CD4-positive, alpha-beta memory T cell (primary cell): ENCODE results near the gene RYK. TPM values are rescaled to one million over a fixed set of nuclear protein-coding genes. Genes with fewer than 3 reads are reported as not detected.
A peak's percentile ranks its signal among the peaks of the same experiment; 100 is the strongest.

Source experiments
- CTCF ChIA-PET: fragments of 350-600 bp; sonication (Branson Sonifier 250); formaldehyde crosslinking; loops from one replicate; lab custom pipeline; 2021; ENCODE audit warnings: inconsistent platforms; ENCODE audit not compliant: partially characterized antibody; lab: Charles Lee
- POLR2A ChIA-PET: fragments of 350-600 bp; sonication (Branson Sonifier 250); formaldehyde crosslinking; loops from one replicate; lab custom pipeline; 2021; ENCODE audit not compliant: partially characterized antibody; lab: Charles Lee
- DNase-seq, 5 donors: peaks; one replicate each; pipeline versions ENCODE4 v3.0.0 to v3.0.0-alpha.2; 2020 to 2022; ENCODE audit warnings: mixed read lengths in 1 of 5
- H3K27ac ChIP-seq: one replicate; pipeline ENCODE4 v1.7.0; 2013; ENCODE audit warnings: low read depth, low read length
- H3K27me3 ChIP-seq: 2 replicates; pipeline ENCODE4 v1.7.0; 2013; ENCODE audit warnings: mild to moderate bottlenecking, low read length, moderate library complexity; ENCODE audit not compliant: insufficient read depth
- H3K36me3 ChIP-seq: 2 replicates; pipeline ENCODE4 v1.7.0; 2013; ENCODE audit warnings: mild to moderate bottlenecking, low read length, moderate library complexity; ENCODE audit not compliant: insufficient read depth
- H3K4me1 ChIP-seq: 2 replicates; pipeline ENCODE4 v1.7.0; 2013; ENCODE audit warnings: mild to moderate bottlenecking, low read length, moderate library complexity; ENCODE audit not compliant: insufficient read depth
- H3K4me3 ChIP-seq, 2 donors: one replicate each; pipeline ENCODE4 v1.7.0; 2013; ENCODE audit warnings: low read length in 2 of 2, mild to moderate bottlenecking in 1 of 2
- H3K9me3 ChIP-seq, 2 donors: one replicate each; pipeline ENCODE4 v1.7.0; 2013; ENCODE audit warnings: low read length in 2 of 2, control low read depth in 1 of 2; ENCODE audit not compliant: control insufficient read depth in 1 of 2
- H3K27ac Mint-ChIP-seq, 7 donors: one replicate each; pipeline ENCODE4 v1.8.0; 2020 to 2021; ENCODE audit warnings: mixed read lengths in 7 of 7, mild to moderate bottlenecking in 6 of 7, inconsistent platforms in 3 of 7, moderate library complexity in 3 of 7
- H3K27me3 Mint-ChIP-seq, 2 donors: one replicate each; pipeline ENCODE4 v1.8.0; 2020 to 2021; ENCODE audit warnings: mixed read lengths in 2 of 2
- H3K36me3 Mint-ChIP-seq, 2 donors: one replicate each; pipeline ENCODE4 v1.8.0; 2020 to 2021; ENCODE audit warnings: mixed read lengths in 2 of 2, inconsistent platforms in 1 of 2, mild to moderate bottlenecking in 1 of 2
- H3K4me1 Mint-ChIP-seq, 4 donors: one replicate each; pipeline ENCODE4 v1.8.0; 2020 to 2021; ENCODE audit warnings: mixed read lengths in 4 of 4, mild to moderate bottlenecking in 1 of 4
- H3K4me3 Mint-ChIP-seq, 8 donors: one replicate each; pipeline ENCODE4 v1.8.0; 2020 to 2021; ENCODE audit warnings: mixed read lengths in 8 of 8, mild to moderate bottlenecking in 7 of 8, moderate library complexity in 6 of 8, inconsistent platforms in 3 of 8
- H3K9me3 Mint-ChIP-seq, 8 donors: one replicate each; pipeline ENCODE4 v1.8.0; 2020 to 2021; ENCODE audit warnings: mixed read lengths in 8 of 8, mild to moderate bottlenecking in 5 of 8, inconsistent platforms in 3 of 8, moderate library complexity in 1 of 8
- intact Hi-C: fragments of 100-400 bp; cut with micrococcal nuclease; formaldehyde crosslinking; loops from one replicate; pipeline ENCODE4 v1.15.1; 2023
- polyA plus RNA-seq, 2 donors: library from polyadenylated mRNA; unstranded; fragments of 300-500 nt; fragmentation: Illumina TruSeq; gene quantifications; one replicate each; pipeline ENCODE4 v1.2.3, GENCODE V29; 2021
- total RNA-seq, 2 experiments: library from RNA; stranded (reverse); gene quantifications; one replicate each; pipeline ENCODE4 v1.2.3, GENCODE V29; 2021

The RYK gene
- total and polyA plus RNA-seq, 4 experiments from 2014 or later, result 4.8 to 47.9 (median 27.3) TPM

DNA sequence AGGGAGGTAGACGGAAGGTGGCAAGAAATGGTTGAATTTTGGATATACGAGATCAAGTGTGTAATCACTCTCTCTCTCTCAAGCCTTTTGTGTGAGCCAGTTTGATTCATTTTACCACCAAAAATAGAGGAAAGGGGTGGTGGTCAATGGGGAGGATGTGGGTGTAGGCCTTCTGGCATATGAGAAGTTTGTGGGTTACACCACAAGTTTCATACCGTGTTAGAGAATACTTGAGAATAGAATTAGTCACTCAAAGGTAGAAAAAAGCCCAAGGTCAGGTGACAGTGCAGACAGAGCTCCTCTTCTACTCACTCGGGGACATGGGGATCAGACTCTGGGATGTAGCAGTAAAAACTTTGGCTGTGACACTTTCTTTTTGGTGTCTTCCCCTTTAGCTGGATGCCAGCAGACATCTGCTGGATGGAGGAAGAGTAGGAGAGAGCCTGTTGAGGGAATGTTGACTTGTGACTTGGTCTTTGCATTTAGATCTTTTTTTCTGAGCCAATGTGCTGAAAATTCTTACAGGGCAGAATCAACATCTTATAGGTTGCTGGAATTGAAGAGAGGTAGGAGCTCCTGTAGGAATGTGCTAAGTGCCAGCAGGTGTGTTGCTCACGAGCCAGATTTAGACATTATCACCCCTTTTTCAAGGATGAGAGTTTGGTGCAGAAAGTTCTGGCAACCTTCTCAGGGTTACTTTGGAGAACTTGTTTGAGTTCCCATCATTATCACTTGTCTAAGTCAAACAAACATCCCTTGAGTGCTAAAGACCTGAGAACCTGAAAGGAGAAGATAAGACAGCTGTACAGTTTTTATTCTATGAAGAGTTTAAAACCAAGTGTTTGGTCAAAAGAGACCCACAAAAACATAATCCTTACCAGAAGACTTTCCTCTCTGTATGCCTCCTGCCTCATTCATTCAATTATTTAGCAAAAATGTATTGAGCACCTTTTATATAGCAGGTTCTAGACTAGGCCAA is 43.9 kb upstream of the RYK start:
- CTCF ChIA-PET, result interaction anchor here (0.9 to 1.5 kb wide), 5 partner anchors 9 to 198 kb away, joined by 3 to 5 read pairs (median 3); no protein-coding TSS in a partner anchor
- H3K4me1 Mint-ChIP-seq, result peaks cover 0 to 3% (median 1%) of the 10 kb centered on the region in 4 donors
- POLR2A ChIA-PET, result interaction anchor here (0.8 to 1.6 kb wide), 5 partner anchors 15 to 191 kb away, joined by 3 to 5 read pairs (median 3); partner anchors contain the start of genes ANAPC13, CEP63 and RYK

DNA sequence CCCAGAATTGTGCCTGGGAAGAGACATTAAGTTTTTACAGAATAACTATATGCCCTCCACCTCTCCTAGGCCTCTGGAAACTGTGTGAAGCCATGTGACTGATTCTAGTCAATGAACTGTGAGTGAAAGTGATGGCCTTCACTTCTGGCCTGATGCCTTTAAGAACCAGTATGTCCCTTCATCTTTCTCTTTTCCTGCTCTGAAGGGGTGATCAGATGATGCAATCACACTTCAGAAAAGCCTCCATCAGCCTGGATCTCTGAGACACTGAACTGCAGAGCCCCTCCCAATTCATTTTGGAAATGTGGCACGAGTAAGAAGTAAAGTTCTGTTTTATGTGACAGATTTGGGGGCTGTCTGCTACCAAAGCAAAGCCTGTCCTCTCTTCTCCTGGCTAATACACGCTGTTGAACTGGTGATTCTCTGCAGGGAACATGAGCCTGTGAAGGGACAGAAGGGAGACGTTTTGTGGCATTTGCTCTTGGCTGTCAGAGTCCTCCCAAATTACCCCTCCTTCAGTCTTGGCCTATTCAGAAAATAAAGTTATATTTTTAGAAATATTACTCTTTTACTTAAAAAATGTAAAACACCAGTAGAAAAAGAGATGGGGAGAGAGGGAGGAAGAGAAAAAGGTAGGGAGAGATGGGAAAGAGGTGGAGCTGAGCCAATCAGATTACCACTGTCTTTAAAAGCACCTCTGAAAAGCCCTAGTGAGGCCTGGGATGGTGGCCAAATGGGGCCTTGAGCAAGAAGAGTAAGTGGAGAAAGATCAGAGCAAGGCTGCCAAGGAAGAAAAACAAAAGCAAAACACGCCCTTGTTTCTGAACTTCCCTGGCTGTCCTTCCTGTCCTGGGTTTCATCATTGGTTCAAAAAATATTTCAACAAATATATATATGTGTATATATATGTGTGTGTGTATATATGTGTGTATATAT is 40.9 kb upstream of the RYK start:
- H3K27ac Mint-ChIP-seq, result no peak overlapping the region
- Histone ChIP-seq H3K4me1 (peaks cover 17% of the 10 kb centered on the region), H3K27ac (no peak overlapping the region), H3K4me3 (no peak overlapping the region), H3K36me3 (no peaks in the 10 kb centered on the region), H3K9me3 (no peaks in the 10 kb centered on the region), H3K27me3 (no peaks in the 10 kb centered on the region)
- intact Hi-C loops, result no loop called here
- H3K27me3 Mint-ChIP-seq, result peaks cover 0 to 11% of the 10 kb centered on the region in 2 donors
- POLR2A ChIA-PET, result no interaction called here
- CTCF ChIA-PET, result no interaction called here
- H3K4me3 Mint-ChIP-seq, result no peak overlapping the region
- no peak for DNase-seq
- peaks cover 0 to 1% (median 0%) of the 10 kb centered on the region in 8 donors for H3K9me3 Mint-ChIP-seq
- H3K4me1 Mint-ChIP-seq, result peaks cover 0 to 3% (median 1%) of the 10 kb centered on the region in 4 donors
- H3K36me3 Mint-ChIP-seq, result no peaks in the 10 kb centered on the region

More for the DNA sequence above, 43.9 kb upstream of the RYK start:
- DNase-seq, result peak; percentile 73 to 81 (median 77)
- Mint-ChIP-seq H3K9me3 (no peaks in the 10 kb centered on the region), H3K36me3 (no peaks in the 10 kb centered on the region), H3K27me3 (peaks cover 0 to 5% of the 10 kb centered on the region in 2 donors), H3K27ac (no peak overlapping the region), H3K4me3 (no peak overlapping the region)
- H3K27me3 ChIP-seq, result no peaks in the 10 kb centered on the region
- H3K36me3 ChIP-seq, result no peaks in the 10 kb centered on the region
- H3K4me3 ChIP-seq, result no peak overlapping the region
- H3K9me3 ChIP-seq, result no peaks in the 10 kb centered on the region
- intact Hi-C loops, result loop anchor here (1.0 kb wide), 1 partner anchor 45 kb away; no protein-coding TSS in a partner anchor
- H3K4me1 ChIP-seq, result peaks cover 17% of the 10 kb centered on the region
- H3K27ac ChIP-seq, result no peak overlapping the region

DNA sequence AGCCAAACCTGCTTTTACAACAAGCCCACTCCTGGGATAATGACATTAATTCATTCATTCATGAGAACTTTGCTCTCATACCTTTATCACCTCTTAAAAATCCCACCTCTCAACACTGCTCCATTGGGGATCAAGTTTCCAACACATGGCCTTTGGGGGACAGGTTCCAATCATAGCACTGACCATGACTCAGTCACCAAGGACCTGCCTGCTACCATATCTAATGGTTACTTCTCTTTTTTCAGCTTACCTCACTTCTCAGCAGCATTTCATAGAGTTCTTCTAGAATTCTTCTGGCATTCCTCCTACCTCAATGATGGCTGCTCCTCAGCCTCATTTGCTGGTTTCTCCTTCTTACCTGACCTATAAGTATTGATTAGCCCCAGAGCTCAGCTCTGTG is 36.9 kb upstream of the RYK start:
- Histone ChIP-seq H3K4me1 (no peaks in the 10 kb centered on the region), H3K27ac (no peak overlapping the region), H3K27me3 (no peaks in the 10 kb centered on the region), H3K36me3 (no peaks in the 10 kb centered on the region), H3K4me3 (no peak overlapping the region), H3K9me3 (no peaks in the 10 kb centered on the region)
- POLR2A ChIA-PET, result no interaction called here
- no peak for DNase-seq
- Mint-ChIP-seq H3K4me3 (no peak overlapping the region), H3K9me3 (peaks cover 0 to 1% (median 0%) of the 10 kb centered on the region in 8 donors), H3K27me3 (peaks cover 0 to 8% of the 10 kb centered on the region in 2 donors), H3K36me3 (peaks cover 0 to 2% of the 10 kb centered on the region in 2 donors), H3K27ac (peak overlapping the region in 1 of 7 donors; percentile 5), H3K4me1 (peaks cover 0 to 3% (median 1%) of the 10 kb centered on the region in 4 donors)
- intact Hi-C loops, result no loop called here
- CTCF ChIA-PET, result no interaction called here

DNA sequence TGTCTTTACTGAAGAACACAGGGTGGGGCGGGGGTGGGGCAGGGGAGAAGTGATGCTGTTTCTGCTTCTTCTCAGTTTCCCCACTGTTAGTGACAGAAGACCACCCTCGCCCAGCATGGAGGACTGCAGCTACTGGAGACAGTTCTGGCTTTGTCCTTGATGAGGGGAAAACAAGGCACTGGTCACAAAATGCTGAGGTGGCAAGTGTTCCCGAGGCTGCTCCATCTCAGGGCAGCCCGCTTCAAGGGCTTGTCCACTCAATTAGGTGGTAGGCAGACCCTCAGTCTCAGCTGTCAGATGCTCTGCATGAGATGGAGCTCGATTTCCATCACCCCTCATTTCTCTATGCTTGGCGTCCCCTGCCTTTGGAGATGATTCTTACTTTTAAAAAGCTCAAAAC is 33.8 kb upstream of the RYK start:
- peaks cover 0 to 4% (median 0%) of the 10 kb centered on the region in 8 donors for H3K9me3 Mint-ChIP-seq
- Histone ChIP-seq H3K27ac (no peak overlapping the region), H3K27me3 (no peaks in the 10 kb centered on the region), H3K4me1 (no peaks in the 10 kb centered on the region), H3K4me3 (no peak overlapping the region), H3K9me3 (no peaks in the 10 kb centered on the region), H3K36me3 (no peaks in the 10 kb centered on the region)
- intact Hi-C loops, result no loop called here
- peaks cover 2 to 12% of the 10 kb centered on the region in 2 donors for H3K27me3 Mint-ChIP-seq
- ChIA-PET POLR2A (no interaction called here), CTCF (no interaction called here)
- no peak for DNase-seq
- H3K27ac Mint-ChIP-seq, result no peak overlapping the region
- no peak overlapping the region for H3K4me3 Mint-ChIP-seq
- H3K4me1 Mint-ChIP-seq, result no peaks in the 10 kb centered on the region
- H3K36me3 Mint-ChIP-seq, result peaks cover 0 to 3% of the 10 kb centered on the region in 2 donors

DNA sequence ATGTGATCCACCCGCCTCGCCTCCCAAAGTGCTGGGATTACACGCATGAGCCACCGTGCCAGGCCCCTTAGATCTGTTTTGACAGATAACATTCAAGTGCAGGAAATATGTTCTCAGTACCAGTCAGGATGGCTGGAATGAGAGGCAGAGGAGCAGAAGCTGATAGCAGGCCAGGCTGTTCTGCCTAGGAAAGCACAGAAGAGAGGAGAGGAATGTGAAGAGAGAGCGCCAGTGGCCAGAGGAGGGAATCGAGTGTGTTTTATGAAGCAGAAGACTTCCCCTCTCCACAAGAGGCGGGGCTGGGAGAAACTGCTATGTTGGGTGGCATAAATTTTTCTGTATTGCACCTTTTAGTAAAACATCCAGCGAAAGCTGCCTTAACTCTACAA is 32.0 kb upstream of the RYK start:
- Mint-ChIP-seq H3K4me1 (no peaks in the 10 kb centered on the region), H3K9me3 (peaks cover 0 to 4% (median 0%) of the 10 kb centered on the region in 8 donors), H3K36me3 (peaks cover 0 to 3% of the 10 kb centered on the region in 2 donors), H3K4me3 (no peak overlapping the region), H3K27ac (peak overlapping the region in 1 of 7 donors; percentile 53), H3K27me3 (peaks cover 2 to 8% of the 10 kb centered on the region in 2 donors)
- Histone ChIP-seq H3K9me3 (no peaks in the 10 kb centered on the region), H3K4me3 (no peak overlapping the region), H3K4me1 (no peaks in the 10 kb centered on the region), H3K27me3 (no peaks in the 10 kb centered on the region), H3K36me3 (no peaks in the 10 kb centered on the region), H3K27ac (no peak overlapping the region)
- DNase-seq, result no peak
- ChIA-PET CTCF (no interaction called here), POLR2A (interaction anchor here (0.6 kb wide), 1 partner anchor 35 kb away, joined by 3 read pairs; no protein-coding TSS in a partner anchor)
- intact Hi-C loops, result no loop called here

DNA sequence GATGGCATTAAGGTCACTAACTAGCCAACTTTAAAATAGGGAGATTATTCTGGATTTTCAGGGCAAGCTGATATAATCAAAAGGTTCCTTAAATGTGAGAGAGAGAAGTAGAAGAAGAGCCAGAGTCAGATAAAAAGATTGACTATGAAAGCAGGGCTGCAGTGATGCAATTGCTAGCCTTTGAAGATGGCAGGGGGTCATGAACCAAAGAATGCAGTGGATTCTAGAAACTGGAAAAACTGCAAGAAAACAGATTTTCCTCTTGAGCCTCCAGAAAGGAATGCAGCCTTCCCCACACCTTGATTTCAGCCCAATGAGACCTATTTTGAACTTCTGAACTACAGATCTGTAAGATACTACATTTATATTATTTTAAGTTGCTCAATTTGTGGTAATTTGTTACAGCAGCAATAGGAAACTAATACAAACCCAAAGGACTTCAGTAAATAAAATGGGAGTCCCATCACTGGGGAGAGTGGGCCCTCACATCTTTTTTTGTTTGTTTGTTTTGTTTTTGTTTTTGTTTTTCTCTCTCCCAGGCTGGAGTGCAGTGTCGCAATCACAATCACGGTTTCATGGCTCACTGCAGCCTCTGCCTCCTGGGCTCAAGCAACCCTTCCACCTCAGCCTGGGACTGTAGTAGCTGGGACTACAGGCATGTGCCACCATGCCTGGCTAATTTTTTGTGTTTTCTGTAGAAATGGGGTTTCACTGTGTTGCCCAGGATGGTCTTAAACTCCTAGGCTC is 31.4 kb upstream of the RYK start:
- Mint-ChIP-seq H3K4me3 (no peak overlapping the region), H3K9me3 (peaks cover 0 to 4% (median 0%) of the 10 kb centered on the region in 8 donors), H3K27ac (peak overlapping the region in 1 of 7 donors; percentile 53), H3K27me3 (peaks cover 2 to 8% of the 10 kb centered on the region in 2 donors), H3K36me3 (peaks cover 0 to 3% of the 10 kb centered on the region in 2 donors), H3K4me1 (no peaks in the 10 kb centered on the region)
- Histone ChIP-seq H3K9me3 (no peaks in the 10 kb centered on the region), H3K4me1 (no peaks in the 10 kb centered on the region), H3K4me3 (no peak overlapping the region), H3K27ac (no peak overlapping the region), H3K27me3 (no peaks in the 10 kb centered on the region), H3K36me3 (no peaks in the 10 kb centered on the region)
- DNase-seq, result no peak
- intact Hi-C loops, result no loop called here
- CTCF ChIA-PET, result no interaction called here
- POLR2A ChIA-PET, result no interaction called here
